HG02884 (cell line): ENCODE results near the gene CAT.

ENCODE experiments used
- ATAC-seq: cut with Tn5 transposase; IDR thresholded peaks from one replicate; pipeline ENCODE4 v1.9.1; 2021; ENCODE audit warnings: mild to moderate bottlenecking, moderate library complexity; ENCODE audit not compliant: unreplicated experiment

Gene CAT

GRCh38 chr11:34521265-34521664 lies 82.5 kb downstream of the CAT start:
- ATAC-seq, result no peak
